Common myeloid progenitor, CD34-positive (primary cell): ENCODE results near the gene SPCS1.
A peak's percentile ranks its signal among the peaks of the same experiment; 100 is the strongest.

ENCODE experiments used
- CTCF ChIA-PET: fragments of 350-600 bp; sonication (Branson Sonifier 250); formaldehyde crosslinking; loops from one replicate; lab custom pipeline; 2021; ENCODE audit warnings: antibody characterized with exemption; lab: Charles Lee
- POLR2A ChIA-PET: fragments of 350-600 bp; sonication (Branson Sonifier 250); formaldehyde crosslinking; loops from one replicate; lab custom pipeline; 2021; ENCODE audit warnings: antibody characterized with exemption; lab: Charles Lee
- DNase-seq, 3 donors: peaks; one replicate each; pipeline versions ENCODE4 v3.0.0 to v3.0.0-alpha.2; 2013
- H3K27ac ChIP-seq, 2 experiments: 1 replicate in 1 of 2; 2 replicates in 1 of 2; pipeline ENCODE4 v1.7.0; 2013; ENCODE audit warnings: inconsistent platforms in 2 of 2, low read length in 2 of 2, mild to moderate bottlenecking in 2 of 2, low read depth in 1 of 2, moderate library complexity in 1 of 2; ENCODE audit not compliant: severe bottlenecking in 2 of 2, insufficient read depth in 1 of 2, poor library complexity in 1 of 2
- H3K27me3 ChIP-seq, 5 experiments: replicated peaks in 2 of 5; 1 replicate in 3 of 5; 2 replicates in 2 of 5; pipeline versions ENCODE4 v1.6.1 to v1.7.0; 2013; ENCODE audit warnings: low read length in 4 of 5, mild to moderate bottlenecking in 2 of 5, moderate library complexity in 2 of 5, inconsistent platforms in 1 of 5; ENCODE audit not compliant: insufficient read depth in 5 of 5, control insufficient read depth in 4 of 5
- H3K36me3 ChIP-seq, 4 experiments: 1 replicate in 2 of 4; 2 replicates in 2 of 4; pipeline versions ENCODE4 v1.6.1 to v1.7.0; 2013; ENCODE audit warnings: low read length in 3 of 4, control low read depth in 1 of 4, mild to moderate bottlenecking in 1 of 4; ENCODE audit not compliant: control insufficient read depth in 4 of 4, insufficient read depth in 4 of 4
- H3K4me1 ChIP-seq, 4 experiments: 1 replicate in 3 of 4; 2 replicates in 1 of 4; pipeline versions ENCODE4 v1.6.1 to v1.7.1; 2013; ENCODE audit warnings: low read length in 3 of 4, mild to moderate bottlenecking in 3 of 4, control low read depth in 1 of 4, inconsistent platforms in 1 of 4, moderate library complexity in 1 of 4; ENCODE audit not compliant: control insufficient read depth in 4 of 4, insufficient read depth in 4 of 4; ENCODE audit errors: control extremely low read depth in 1 of 4
- H3K4me3 ChIP-seq, 7 experiments: 1 replicate in 4 of 7; 2 replicates in 3 of 7; pipeline versions ENCODE4 v1.5.1 to v1.7.0; 2013; ENCODE audit warnings: mild to moderate bottlenecking in 7 of 7, low read length in 6 of 7, moderate library complexity in 6 of 7, inconsistent platforms in 2 of 7, low read depth in 2 of 7, control low read depth in 1 of 7; ENCODE audit not compliant: insufficient read depth in 4 of 7, control insufficient read depth in 1 of 7; ENCODE audit errors: extremely low read depth in 1 of 7
- H3K9me3 ChIP-seq, 5 experiments: 1 replicate in 4 of 5; 2 replicates in 1 of 5; pipeline versions ENCODE4 v1.6.1 to v1.7.1; 2013; ENCODE audit warnings: low read length in 4 of 5, mild to moderate bottlenecking in 2 of 5, inconsistent platforms in 1 of 5, low read depth in 1 of 5, moderate library complexity in 1 of 5; ENCODE audit not compliant: control insufficient read depth in 4 of 5, insufficient read depth in 2 of 5; ENCODE audit errors: control extremely low read depth in 1 of 5
- WGBS: methylation state at CpG from one replicate; pipeline ENCODE4 v1.1.5; 2013; ENCODE audit not compliant: insufficient coverage; 5-methylcytosine and 5-hydroxymethylcytosine counted together

The SPCS1 gene

DNA sequence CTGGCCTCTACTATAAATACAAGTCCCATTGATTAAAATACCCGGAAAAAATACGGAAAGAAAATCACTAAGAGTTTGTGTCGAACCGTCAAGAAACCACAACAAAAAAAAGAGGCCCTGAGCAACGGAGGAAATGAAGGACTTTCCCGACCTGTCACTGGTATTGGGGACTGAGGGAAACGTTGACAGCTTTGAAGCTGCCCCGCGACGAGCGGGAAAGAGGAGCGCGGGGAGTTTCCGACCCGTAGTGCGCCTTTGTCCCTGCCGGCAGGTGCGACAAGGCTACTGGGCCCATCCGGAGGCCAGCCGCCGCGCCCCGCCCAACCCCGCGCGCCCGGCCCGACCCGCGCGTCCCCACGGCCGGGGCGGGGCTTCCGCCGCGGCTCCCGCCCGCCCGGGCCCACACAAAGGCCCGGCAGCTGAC, 20.6 kb upstream of the SPCS1 start:
- H3K27me3 ChIP-seq, result no peaks in the 10 kb centered on the region
- H3K4me3 ChIP-seq, result peak overlapping the region; percentile 46 to 99 (median 93)
- peaks cover 11 to 40% (median 31%) of the 10 kb centered on the region in 4 experiments for H3K36me3 ChIP-seq
- WGBS, result 0% methylated on average over 18 of the region's 41 CpGs
- ChIA-PET POLR2A (interaction anchor here (1.6 kb wide), 1 partner anchor 11 kb away, joined by 4 read pairs; no protein-coding TSS in a partner anchor), CTCF (no interaction called here)
- DNase-seq, result peak; percentile 62 to 81 (median 73)
- no peaks in the 10 kb centered on the region for H3K9me3 ChIP-seq
- peaks cover 13 to 56% (median 30%) of the 10 kb centered on the region in 4 experiments for H3K4me1 ChIP-seq
- H3K27ac ChIP-seq, result peak overlapping the region; percentile 94 to 97

DNA sequence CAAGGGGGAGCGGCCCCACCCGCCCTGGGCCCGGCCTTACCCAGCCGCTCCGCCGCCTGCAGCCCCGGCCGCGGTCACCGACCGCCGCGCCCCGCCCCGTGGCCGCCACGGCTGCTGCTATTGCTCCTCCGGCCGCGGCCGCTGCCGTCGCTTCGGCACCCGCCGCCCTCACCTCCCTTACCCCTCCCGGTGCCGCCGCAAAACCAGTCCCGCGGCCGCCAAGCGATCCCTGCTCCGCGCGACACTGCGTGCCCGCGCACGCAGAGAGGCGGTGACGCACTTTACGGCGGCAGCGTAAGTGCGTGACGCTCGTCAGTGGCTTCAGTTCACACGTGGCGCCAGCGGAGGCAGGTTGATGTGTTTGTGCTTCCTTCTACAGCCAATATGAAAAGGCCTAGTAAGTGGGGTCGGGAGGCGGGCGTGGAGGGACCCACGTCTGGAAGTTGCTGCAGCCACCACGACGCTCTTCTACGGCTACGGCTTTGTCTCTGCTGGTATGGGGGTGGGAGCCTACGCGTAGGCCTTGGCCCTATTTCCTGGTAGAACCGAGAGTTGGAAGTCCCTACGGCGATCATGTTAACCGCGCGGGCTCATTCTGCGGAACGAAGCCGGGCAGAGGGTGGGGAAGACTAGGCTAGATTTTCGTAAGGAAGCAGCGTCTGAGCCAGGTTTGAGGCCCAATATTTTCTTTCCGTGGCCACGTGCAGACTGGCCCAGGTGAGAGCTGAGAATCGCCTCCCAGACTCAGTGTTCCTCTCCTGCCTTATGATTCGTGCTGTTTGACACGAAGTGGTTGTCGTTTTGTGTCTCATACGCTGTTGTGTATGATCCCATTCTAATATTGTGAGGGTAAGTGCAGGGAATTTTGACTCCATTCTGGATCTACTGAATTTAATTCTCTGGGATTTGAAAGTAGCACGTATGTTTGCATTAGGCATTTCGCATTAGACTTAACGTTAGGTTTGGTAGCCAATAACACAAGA, 19.9 kb upstream of the SPCS1 start, which contains the start of the genes GNL3 and PBRM1:
TSS of gene GNL3 (plus strand) at position 324 of the 983 bp plus-strand sequence. CDS start at position 385, 61 bp downstream.
TSS of gene PBRM1 (minus strand) at position 205 of the 983 bp plus-strand sequence.
- DNase-seq, result peak; percentile 96 to 99 (median 98)
- H3K4me1 ChIP-seq, result peaks cover 13 to 53% (median 29%) of the 10 kb centered on the region in 4 experiments
- POLR2A ChIA-PET, result interaction anchor here (1.6 kb wide), 1 partner anchor 10 kb away, joined by 4 read pairs; no protein-coding TSS in a partner anchor
- peaks cover 15 to 43% (median 35%) of the 10 kb centered on the region in 4 experiments for H3K36me3 ChIP-seq
- under 1% methylated on average over 70 of the region's 82 CpGs for WGBS
- no peaks in the 10 kb centered on the region for H3K9me3 ChIP-seq
- H3K4me3 ChIP-seq, result peak within 1 kb of the TSS; percentile 46 to 99 (median 93)
- H3K27ac ChIP-seq, result peak within 1 kb of the TSS; percentile 94 to 97
- CTCF ChIA-PET, result no interaction called here
- no peaks in the 10 kb centered on the region for H3K27me3 ChIP-seq

DNA sequence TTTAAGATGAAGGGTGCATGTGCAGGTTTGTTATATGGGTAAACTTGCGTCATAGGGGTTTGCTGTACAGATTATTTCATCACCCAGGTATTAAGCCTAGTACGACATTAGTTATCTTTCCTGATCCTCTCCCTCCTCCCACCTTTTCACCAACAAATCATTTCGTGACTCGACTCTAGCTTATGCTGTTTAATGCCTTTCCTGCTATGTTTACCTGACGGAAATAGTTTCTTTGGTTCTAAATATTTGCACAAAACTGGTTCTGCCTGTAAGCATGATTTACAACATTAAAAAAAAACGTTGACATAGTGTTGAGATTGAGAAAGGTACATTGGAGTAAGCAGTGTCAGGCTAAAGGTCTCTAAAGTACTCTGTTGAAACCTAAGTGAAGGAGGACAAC, 17.6 kb upstream of the SPCS1 start:
- Histone ChIP-seq H3K36me3 (peaks cover 23 to 61% (median 53%) of the 10 kb centered on the region in 4 experiments), H3K4me3 (no peak overlapping the region), H3K27ac (peak overlapping the region in 1 of 2 experiments; percentile 32), H3K27me3 (no peaks in the 10 kb centered on the region), H3K9me3 (no peaks in the 10 kb centered on the region), H3K4me1 (peaks cover 13 to 33% (median 22%) of the 10 kb centered on the region in 4 experiments)
- 100% methylated on average over 5 of the region's 6 CpGs for WGBS
- no peak for DNase-seq
- ChIA-PET CTCF (interaction anchor here (1.2 to 2.2 kb wide), 2 partner anchors 10 to 17 kb away, joined by 3 to 11 read pairs; partner anchors contain the start of gene GLT8D1), POLR2A (interaction anchor here (0.6 kb wide), 1 partner anchor 20 kb away, joined by 3 read pairs; no protein-coding TSS in a partner anchor)

DNA sequence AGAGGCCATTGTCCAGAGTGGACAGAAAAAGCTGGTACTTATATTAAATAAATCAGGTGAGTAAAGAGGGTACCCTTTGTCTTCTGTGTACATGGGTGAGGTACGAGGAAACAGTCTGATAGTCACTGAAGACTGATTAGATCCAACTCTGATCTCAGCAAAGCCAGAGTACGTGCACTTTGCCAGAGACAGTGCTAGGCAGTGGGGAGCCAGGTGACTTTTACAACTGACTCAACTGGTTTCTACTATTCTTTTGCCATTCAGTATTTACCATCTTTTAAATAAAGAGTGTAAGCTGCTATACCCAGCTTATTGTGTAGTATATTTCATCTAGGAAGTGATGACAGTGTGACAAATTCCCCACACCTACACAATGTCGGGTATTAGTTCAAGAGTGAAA, 16.8 kb upstream of the SPCS1 start:
- ChIA-PET CTCF (interaction anchor here (2.2 kb wide), 1 partner anchor 9 kb away, joined by 11 read pairs; no protein-coding TSS in a partner anchor), POLR2A (no interaction called here)
- Histone ChIP-seq H3K4me3 (no peak overlapping the region), H3K4me1 (peaks cover 10 to 25% (median 21%) of the 10 kb centered on the region in 4 experiments), H3K9me3 (no peaks in the 10 kb centered on the region), H3K36me3 (peaks cover 29 to 68% (median 61%) of the 10 kb centered on the region in 4 experiments), H3K27me3 (no peaks in the 10 kb centered on the region), H3K27ac (peak overlapping the region in 1 of 2 experiments; percentile 32)
- WGBS, result 100% methylated on average over 1 of the region's 3 CpGs
- no peak for DNase-seq

DNA sequence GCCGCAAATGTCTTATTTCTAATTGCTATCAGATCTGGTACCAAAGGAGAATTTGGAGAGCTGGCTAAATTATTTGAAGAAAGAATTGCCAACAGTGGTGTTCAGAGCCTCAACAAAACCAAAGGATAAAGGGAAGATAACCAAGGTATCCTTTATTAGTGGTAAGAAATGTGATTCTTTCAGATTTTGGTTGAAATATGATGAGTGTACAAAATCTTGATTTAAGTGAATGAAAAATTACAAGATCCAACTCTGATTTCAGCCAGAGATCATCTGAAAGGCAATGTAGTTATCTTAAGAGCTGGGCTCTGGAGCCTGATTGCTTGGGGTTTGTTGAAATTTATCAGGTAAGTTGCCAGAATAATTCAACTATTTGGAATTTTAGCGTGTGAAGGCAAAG, 15.3 kb upstream of the SPCS1 start:
- Histone ChIP-seq H3K36me3 (peaks cover 34 to 81% (median 72%) of the 10 kb centered on the region in 4 experiments), H3K27ac (no peak overlapping the region), H3K4me3 (no peak overlapping the region), H3K27me3 (no peaks in the 10 kb centered on the region), H3K4me1 (peaks cover 8 to 16% (median 13%) of the 10 kb centered on the region in 4 experiments), H3K9me3 (no peaks in the 10 kb centered on the region)
- DNase-seq, result no peak
- 100% methylated on average over 2 of the region's 2 CpGs for WGBS
- ChIA-PET POLR2A (no interaction called here), CTCF (interaction anchor here (1.7 to 2.2 kb wide), 2 partner anchors 8 to 13 kb away, joined by 3 to 11 read pairs; no protein-coding TSS in a partner anchor)

GRCh38 chr3:52693071-52693470, 12.8 kb upstream of the SPCS1 start:
- ChIA-PET POLR2A (interaction anchor here (1.0 kb wide), 1 partner anchor 12 kb away, joined by 5 read pairs; no protein-coding TSS in a partner anchor), CTCF (interaction anchor here (0.6 to 1.9 kb wide), 3 partner anchors 16 to 255 kb away, joined by 3 to 5 read pairs (median 4); no protein-coding TSS in a partner anchor)
- peaks cover 45 to 91% (median 82%) of the 10 kb centered on the region in 4 experiments for H3K36me3 ChIP-seq
- H3K4me1 ChIP-seq, result no peaks in the 10 kb centered on the region
- H3K9me3 ChIP-seq, result no peaks in the 10 kb centered on the region
- H3K4me3 ChIP-seq, result no peak overlapping the region
- H3K27ac ChIP-seq, result no peak overlapping the region
- DNase-seq, result no peak
- no peaks in the 10 kb centered on the region for H3K27me3 ChIP-seq
